HG02840 (cell line): ENCODE results near the gene CEACAM1.
"Not testable (repeated sequence)": the region's sequence is repeated elsewhere in the genome, so short reads cannot be mapped to it uniquely, and the experiment has no call there.

Experiments used
- ATAC-seq: cut with Tn5 transposase; IDR thresholded peaks from one replicate; pipeline ENCODE4 v1.9.1; 2021; ENCODE audit warnings: mild to moderate bottlenecking, moderate library complexity, moderate number of reproducible peaks; ENCODE audit not compliant: unreplicated experiment, low FRiP score

Gene CEACAM1

GRCh38 chr19:42514449-42514848 lies 13.8 kb downstream of the CEACAM1 start:
- no peak for ATAC-seq

DNA sequence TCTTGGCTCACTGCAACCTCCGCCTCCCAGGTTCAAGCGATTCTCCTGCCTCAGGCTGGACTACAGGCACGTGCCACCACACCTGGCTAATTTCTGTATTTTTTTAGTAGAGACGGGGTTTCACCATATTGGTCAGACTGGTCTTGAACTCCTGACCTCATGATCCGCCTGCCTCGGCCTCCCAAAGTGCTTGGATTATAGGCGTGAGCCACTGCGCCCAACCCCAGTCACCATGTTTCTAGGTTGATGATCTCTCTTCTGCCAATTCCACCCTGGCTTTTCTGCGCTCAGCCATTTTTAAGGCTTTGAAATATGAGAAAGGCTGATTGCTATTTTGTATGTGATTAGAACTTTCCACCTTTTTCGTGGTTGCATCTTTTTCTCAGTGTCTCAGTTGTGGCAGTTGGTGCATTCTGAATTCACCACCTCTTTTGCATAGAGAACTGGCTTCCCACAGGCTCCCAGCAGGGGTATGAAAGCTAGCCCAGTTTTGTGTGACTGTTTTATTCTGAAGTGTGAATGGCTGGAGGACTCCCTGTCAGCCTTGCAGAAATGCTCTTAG lies 15.5 kb downstream of the CEACAM1 start:
- ATAC-seq: no peak

DNA sequence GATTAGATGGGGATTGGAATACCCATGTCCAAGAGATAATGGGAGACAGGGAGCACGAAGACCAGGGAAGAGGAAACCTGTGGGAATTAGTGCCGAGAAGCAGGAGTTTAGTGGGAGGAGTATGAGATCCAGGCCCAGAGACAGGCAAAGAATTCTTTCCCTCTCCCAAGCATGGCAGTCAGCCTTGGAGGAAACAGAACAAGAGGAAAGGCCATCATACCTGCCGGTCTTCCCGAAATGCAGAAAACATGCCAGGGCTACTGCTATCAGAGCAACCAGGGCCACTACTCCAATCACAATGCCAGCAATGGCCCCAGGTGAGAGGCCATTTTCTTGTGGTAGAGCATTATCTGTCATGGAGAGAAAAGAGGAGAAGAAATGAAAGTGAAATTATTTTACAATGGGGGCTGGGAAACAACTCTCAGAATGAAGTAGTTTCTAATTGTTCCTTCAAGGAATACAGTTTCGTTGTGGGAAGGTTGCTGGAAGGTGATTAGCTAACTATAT lies 16.1 kb downstream of the CEACAM1 start:
- no peak for ATAC-seq

GRCh38 chr19:42511340-42511739 lies 16.9 kb downstream of the CEACAM1 start:
- no peak for ATAC-seq

GRCh38 chr19:42508892-42509444 lies 19.3 kb downstream of the CEACAM1 start:
- no peak for ATAC-seq

DNA sequence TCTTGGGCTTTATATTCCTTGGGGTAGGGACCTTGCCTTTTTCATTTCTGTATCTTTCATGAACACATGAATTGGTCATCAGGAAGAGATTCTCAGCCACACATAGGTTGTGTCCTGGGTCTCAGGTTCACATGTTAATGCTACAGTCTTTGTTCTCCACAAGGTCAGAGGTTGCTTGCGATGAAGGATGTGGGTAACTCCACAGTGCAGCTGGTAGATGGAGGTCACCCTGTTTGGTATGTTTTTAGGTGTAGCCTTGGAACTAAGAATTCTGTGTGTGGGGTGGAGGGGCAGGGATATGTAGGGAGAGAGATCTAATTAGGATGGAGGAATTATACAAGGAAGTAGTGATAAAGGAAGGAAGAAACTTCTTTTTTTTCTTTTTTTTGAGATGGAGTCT lies 23.2 kb downstream of the CEACAM1 start:
- no peak for ATAC-seq

DNA sequence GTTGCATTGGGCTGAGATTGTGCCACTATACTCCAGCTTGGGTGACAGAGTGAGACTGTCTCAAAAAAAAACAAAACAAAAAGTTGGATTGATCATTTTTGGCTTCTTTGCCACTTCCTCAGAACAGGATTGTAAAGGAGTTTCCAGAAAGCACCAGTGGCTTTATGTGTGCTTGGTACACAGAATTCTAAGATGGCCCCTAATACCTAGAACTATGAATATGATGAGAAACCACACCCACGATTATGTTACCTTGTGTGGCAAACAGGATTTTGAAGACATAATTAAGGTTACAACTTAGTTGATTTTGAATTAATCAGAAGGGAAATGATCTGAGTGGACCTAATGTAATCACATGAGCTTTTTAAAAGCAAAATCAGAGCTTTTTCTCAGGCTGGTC lies 26.5 kb downstream of the CEACAM1 start:
- no peak for ATAC-seq

GRCh38 chr19:42501243-42501642 lies 27.0 kb downstream of the CEACAM1 start:
- ATAC-seq: not testable (repeated sequence)

DNA sequence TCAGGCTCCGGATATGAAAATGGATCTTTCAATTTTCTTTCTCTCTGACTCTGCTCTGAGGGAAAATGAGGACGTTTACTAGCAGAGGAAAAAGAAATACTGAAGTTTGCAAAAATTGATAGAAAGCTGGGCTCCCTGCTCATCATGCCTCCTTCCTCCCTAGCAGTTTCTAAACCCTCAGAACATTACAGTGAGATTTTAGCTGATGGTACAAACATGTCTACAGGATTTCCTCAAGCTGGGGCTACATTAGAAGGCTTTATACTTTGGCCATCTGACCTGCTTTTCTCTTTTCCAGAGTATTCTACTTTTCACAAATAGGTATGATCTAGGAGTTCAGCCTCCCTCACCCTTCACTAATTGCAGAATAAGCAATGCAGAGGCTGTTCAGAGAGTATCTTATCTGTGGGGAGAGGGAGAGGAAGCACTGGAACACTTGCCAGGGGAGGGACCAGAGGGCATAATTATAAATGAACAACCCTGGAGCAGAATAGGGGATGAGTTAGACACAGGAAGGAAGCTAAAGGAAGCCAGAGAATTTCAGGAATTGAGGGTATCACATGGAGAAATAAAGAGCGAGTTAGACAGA lies 30.0 kb downstream of the CEACAM1 start:
- no peak for ATAC-seq

- ATAC-seq: no peak
Measured at GRCh38 chr19:42497492-42498168, 30.7 kb downstream of the CEACAM1 start.

GRCh38 chr19:42496460-42497133 lies 31.7 kb downstream of the CEACAM1 start:
- no peak for ATAC-seq

GRCh38 chr19:42495663-42496062 lies 32.6 kb downstream of the CEACAM1 start:
- no peak for ATAC-seq

DNA sequence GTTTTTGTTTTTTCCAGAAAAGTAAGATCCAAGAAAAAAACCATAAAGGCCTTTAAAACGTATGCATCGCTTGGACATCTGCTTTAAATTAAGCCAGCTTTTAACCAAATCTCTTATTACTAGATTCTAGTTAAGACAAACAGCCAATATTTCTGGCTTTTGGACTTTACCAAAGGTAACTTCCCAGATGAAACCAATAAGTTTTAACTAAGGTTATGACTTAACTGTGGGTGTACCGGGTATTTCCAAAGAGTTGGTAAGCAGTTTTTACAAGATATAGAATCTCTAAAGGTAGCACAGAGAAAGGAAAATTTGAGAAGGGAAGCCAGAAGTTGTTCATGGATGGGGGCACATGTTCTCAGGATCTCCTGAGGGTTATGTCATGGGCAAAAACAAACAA lies 34.0 kb downstream of the CEACAM1 start:
- no peak for ATAC-seq

DNA sequence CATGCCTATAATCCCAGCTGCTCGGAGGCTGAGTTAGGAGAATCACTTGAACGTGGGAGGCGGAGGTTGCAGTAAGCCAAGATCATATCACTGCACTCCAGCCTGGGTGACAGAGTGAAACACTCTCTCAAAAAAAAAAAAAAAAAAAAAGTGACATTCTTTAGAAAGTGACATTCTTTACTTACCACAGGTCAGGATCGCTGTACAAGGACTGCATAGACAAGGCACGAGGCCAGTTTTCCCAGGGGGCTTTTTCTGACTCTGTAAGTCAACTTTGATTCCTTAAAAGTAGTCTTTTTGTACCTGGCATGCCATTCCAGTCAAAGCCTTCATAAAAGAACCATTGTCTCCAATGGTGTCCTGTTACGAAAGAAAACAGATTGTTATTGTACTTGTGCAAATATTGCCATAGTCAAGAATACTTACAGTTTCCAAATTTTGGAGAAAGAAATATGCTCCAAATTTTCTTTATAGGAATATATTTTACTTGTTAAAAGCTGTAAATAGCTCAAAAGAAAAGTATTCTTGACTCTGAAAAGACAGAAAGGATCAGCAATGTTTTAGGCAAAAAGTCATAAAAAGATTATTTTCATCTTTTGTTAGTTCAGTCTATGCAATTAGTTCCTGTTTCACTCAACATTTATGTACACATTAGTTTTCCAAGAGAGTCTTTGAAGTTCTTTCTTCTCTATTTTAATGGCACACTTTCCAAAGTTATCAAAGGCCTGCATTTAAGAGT lies 39.3 kb downstream of the CEACAM1 start:
- no peak for ATAC-seq

DNA sequence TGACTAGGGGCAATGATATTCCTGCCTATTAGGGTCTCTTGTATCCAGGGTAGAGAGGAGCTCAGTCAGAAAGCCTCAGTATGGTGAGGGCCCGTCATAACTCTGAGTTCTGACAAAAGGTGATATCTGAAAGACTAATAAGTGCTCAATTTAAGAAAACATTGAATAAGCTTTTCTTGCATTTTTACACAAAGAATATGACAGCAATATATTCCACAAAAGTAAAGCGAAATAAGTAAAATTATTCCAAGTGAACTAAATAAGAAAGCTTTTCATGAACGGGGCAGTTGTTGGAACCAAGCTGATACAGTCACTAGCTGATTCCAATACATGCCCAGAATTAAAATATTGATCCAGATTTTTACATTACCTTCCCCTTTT lies 40.5 kb downstream of the CEACAM1 start:
- no peak for ATAC-seq

DNA sequence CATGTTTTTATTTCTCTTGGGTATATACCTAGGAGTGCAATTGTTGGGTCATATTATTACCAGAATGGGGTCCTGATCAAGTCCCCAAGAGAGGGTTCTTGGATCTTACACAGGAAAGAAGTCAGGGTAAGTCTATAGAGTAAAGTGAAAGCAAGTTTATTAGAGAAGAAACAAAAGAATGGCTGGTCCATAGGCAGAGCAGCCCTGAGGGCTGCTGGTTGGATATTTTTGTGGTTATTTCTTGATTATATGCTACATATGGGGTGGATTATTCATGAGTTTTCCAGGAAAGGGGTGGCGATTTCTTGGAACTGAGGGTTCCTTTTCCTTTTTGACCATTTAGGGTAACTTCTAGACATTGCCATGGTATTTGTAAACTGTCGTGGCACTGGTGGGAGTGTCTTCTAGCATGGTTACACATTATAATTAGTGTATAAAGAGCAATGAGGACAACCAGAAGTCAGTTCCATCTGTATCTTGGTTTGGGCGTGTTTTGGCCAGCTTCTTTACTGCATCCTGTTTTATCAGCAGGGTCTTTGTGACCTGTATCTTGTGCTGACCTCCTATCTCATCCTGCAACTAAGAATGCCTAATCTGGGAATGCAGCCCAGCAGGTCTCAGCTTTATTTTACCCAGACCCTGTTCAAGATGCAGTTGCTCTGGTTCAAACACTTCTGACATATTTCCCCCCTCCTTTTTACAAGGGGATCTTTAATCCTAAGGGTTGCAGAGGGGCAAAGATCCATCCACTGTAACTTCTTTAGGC lies 41.1 kb downstream of the CEACAM1 start:
- ATAC-seq: no peak

DNA sequence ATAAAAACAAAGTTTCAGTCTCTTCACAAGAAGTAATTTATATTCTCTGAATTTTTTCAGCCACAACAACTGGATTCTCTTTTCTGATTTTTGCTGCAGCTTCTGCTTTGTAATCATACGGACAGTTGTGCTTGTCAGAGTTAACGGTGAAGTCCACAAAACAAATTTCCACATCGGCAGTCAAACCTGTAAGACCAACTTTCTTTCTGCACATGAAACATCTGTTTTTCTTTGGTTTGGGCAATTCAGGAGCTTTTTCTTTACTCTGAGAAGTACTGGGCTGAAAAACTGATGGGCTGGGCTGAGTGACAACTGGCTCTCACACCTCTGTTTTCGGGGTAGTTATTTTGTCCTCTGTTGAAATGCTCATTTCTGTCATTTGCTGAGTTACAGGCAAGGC lies 43.2 kb downstream of the CEACAM1 start:
- ATAC-seq: not testable (repeated sequence)

- no peak for ATAC-seq
Measured at GRCh38 chr19:42480335-42481095, 47.8 kb downstream of the CEACAM1 start.

- ATAC-seq: no peak
Measured at GRCh38 chr19:42479736-42480135, 48.5 kb downstream of the CEACAM1 start.
